ENCODE results near the gene GRID2. TPM values are rescaled to one million over a fixed set of nuclear protein-coding genes. Genes with fewer than 3 reads are reported as not detected.

GRID2 gene
- total RNA-seq, 6 experiments from 2014 or later: not detected

DNA sequence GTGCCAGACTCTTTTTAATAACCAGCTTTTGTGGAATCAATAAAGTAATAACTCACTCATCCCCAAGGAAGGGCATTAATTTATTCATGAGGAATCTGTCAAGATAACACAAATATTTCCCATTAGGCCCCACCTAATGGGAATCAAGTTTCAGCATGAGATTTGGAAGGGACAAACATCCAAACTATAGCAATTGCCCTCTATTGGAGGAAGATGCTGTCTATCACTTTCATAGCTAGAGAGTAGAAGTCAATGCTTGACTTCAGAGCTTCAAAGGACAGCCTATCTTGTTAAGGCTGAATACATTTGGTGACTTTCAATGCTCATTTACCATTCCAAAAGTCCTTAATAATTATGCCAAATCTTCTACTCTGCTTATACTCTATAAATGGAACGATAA lies 1439.9 kb downstream of the GRID2 start:
- no peak overlapping the region for H3K27ac Mint-ChIP-seq
- H3K27me3 Mint-ChIP-seq (ENCODE audit: insufficient read depth): no peaks in the 10 kb centered on the region
- peaks cover 7% of the 10 kb centered on the region for H3K9me3 Mint-ChIP-seq
- no peak for DNase-seq
- no peak overlapping the region for H3K4me3 Mint-ChIP-seq
- H3K36me3 Mint-ChIP-seq (ENCODE audit: low read depth): no peaks in the 10 kb centered on the region
- no peaks in the 10 kb centered on the region for H3K4me1 Mint-ChIP-seq (ENCODE audit: low read depth)
- TF ChIP-seq, protein P1, sequence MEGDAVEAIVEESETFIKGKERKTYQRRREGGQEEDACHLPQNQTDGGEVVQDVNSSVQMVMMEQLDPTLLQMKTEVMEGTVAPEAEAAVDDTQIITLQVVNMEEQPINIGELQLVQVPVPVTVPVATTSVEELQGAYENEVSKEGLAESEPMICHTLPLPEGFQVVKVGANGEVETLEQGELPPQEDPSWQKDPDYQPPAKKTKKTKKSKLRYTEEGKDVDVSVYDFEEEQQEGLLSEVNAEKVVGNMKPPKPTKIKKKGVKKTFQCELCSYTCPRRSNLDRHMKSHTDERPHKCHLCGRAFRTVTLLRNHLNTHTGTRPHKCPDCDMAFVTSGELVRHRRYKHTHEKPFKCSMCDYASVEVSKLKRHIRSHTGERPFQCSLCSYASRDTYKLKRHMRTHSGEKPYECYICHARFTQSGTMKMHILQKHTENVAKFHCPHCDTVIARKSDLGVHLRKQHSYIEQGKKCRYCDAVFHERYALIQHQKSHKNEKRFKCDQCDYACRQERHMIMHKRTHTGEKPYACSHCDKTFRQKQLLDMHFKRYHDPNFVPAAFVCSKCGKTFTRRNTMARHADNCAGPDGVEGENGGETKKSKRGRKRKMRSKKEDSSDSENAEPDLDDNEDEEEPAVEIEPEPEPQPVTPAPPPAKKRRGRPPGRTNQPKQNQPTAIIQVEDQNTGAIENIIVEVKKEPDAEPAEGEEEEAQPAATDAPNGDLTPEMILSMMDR (IDR thresholded peaks at IDR 0.05): no peak

GRCh38 chr4:93744961-93745360 lies 1441.2 kb downstream of the GRID2 start:
- TF ChIP-seq, protein P1 (IDR thresholded peaks at IDR 0.05): no peak
- H3K9me3 Mint-ChIP-seq: peaks cover 3% of the 10 kb centered on the region; the same call in 1 of the 2 replicates
- H3K27me3 Mint-ChIP-seq (ENCODE audit: insufficient read depth): no peaks in the 10 kb centered on the region
- H3K27ac Mint-ChIP-seq: no peak overlapping the region
- no peaks in the 10 kb centered on the region for H3K4me1 Mint-ChIP-seq (ENCODE audit: low read depth)
- no peak for DNase-seq
- H3K4me3 Mint-ChIP-seq: no peak overlapping the region
- H3K36me3 Mint-ChIP-seq (ENCODE audit: low read depth): no peaks in the 10 kb centered on the region

- Mint-ChIP-seq H3K4me3 (no peak overlapping the region), H3K27ac (no peak overlapping the region), H3K9me3 (peaks cover 3% of the 10 kb centered on the region; the same call in 1 of the 2 replicates), H3K36me3 (ENCODE audit: low read depth) (no peaks in the 10 kb centered on the region), H3K4me1 (ENCODE audit: low read depth) (no peaks in the 10 kb centered on the region), H3K27me3 (ENCODE audit: insufficient read depth) (no peaks in the 10 kb centered on the region)
- TF ChIP-seq, protein P1 (IDR thresholded peaks at IDR 0.05): no peak
- DNase-seq: no peak
Measured at GRCh38 chr4:93746031-93746430, 1442.3 kb downstream of the GRID2 start.

DNA sequence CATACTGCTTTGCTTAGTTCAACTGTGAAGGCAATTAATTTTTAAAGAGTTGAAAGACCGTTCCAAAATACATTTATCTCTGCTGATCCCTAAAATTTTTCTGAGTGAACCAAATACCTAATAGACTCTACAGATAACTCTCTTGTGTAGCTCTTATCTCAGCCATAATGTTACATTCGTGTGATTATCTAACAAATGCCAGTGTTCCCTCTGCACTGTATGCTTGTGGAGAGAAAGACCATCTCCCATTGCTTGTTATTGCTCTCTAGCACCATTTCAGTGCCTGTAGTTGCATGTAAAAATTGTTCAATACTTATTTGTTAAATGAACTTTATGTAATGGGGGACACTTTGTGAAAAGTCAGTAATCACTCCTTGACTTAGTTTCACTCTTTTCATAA lies 1443.5 kb downstream of the GRID2 start:
- no peaks in the 10 kb centered on the region for H3K4me1 Mint-ChIP-seq (ENCODE audit: low read depth)
- no peak overlapping the region for H3K27ac Mint-ChIP-seq

GRCh38 chr4:93748373-93749291 lies 1444.9 kb downstream of the GRID2 start:
- H3K9me3 Mint-ChIP-seq: no peaks in the 10 kb centered on the region
- DNase-seq: no peak
- TF ChIP-seq, protein P1 (IDR thresholded peaks at IDR 0.05): no peak
- no peak overlapping the region for H3K27ac Mint-ChIP-seq
- H3K4me3 Mint-ChIP-seq: no peak overlapping the region
- H3K27me3 Mint-ChIP-seq (ENCODE audit: insufficient read depth): peaks cover 1% of the 10 kb centered on the region; the same call in 1 of the 2 replicates
- no peaks in the 10 kb centered on the region for H3K36me3 Mint-ChIP-seq (ENCODE audit: low read depth)
- no peaks in the 10 kb centered on the region for H3K4me1 Mint-ChIP-seq (ENCODE audit: low read depth)

More for the DNA sequence above, 1443.5 kb downstream of the GRID2 start:
- H3K9me3 Mint-ChIP-seq: peaks cover under 1% of the 10 kb centered on the region; the same call in 1 of the 2 replicates
- H3K27me3 Mint-ChIP-seq (ENCODE audit: insufficient read depth): no peaks in the 10 kb centered on the region
- DNase-seq: no peak
- H3K36me3 Mint-ChIP-seq (ENCODE audit: low read depth): no peaks in the 10 kb centered on the region
- TF ChIP-seq, protein P1 (IDR thresholded peaks at IDR 0.05): no peak
- no peak overlapping the region for H3K4me3 Mint-ChIP-seq
